Measurements from ENCODE around the gene UMAD1. TPM values are rescaled to one million over a fixed set of nuclear protein-coding genes. Genes with fewer than 3 reads are reported as not detected.

Gene UMAD1
- total and polyA plus RNA-seq, 8 donors: 12.7 to 20.2 (median 15.0) TPM

DNA sequence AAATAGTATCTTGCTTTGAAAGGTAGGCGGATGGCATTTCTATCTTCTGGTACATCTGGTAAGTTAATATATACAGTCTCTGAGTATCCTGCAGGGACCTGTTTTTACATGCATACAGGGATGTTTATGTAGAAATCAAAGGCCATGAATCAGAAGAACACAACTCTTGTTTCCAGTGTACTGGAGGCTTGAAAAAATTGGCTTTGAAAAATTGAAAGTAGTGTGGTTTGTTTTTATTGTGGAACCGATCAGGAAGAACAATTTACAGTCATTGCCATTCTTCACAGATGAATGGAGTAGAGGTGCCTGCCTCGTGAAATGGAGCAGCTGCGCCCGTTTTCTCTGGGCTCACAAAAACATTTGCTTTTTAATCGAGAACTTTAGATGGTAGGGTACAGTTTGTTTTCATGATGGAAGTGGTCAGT lies 131.9 kb downstream of the UMAD1 start:
- intact Hi-C loops (cut with DNase I): no loop called here
- Histone ChIP-seq H3K9me3 (no peaks in the 10 kb centered on the region), H3K4me1 (no peaks in the 10 kb centered on the region), H3K4me3 (no peak overlapping the region), H3K27ac (no peak overlapping the region), H3K36me3 (no peaks in the 10 kb centered on the region), H3K27me3 (no peaks in the 10 kb centered on the region)
- DNase-seq: no peak
- TF ChIP-seq, protein P1, sequence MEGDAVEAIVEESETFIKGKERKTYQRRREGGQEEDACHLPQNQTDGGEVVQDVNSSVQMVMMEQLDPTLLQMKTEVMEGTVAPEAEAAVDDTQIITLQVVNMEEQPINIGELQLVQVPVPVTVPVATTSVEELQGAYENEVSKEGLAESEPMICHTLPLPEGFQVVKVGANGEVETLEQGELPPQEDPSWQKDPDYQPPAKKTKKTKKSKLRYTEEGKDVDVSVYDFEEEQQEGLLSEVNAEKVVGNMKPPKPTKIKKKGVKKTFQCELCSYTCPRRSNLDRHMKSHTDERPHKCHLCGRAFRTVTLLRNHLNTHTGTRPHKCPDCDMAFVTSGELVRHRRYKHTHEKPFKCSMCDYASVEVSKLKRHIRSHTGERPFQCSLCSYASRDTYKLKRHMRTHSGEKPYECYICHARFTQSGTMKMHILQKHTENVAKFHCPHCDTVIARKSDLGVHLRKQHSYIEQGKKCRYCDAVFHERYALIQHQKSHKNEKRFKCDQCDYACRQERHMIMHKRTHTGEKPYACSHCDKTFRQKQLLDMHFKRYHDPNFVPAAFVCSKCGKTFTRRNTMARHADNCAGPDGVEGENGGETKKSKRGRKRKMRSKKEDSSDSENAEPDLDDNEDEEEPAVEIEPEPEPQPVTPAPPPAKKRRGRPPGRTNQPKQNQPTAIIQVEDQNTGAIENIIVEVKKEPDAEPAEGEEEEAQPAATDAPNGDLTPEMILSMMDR (IDR thresholded peaks at IDR 0.05): no peak
- no peak for ATAC-seq

DNA sequence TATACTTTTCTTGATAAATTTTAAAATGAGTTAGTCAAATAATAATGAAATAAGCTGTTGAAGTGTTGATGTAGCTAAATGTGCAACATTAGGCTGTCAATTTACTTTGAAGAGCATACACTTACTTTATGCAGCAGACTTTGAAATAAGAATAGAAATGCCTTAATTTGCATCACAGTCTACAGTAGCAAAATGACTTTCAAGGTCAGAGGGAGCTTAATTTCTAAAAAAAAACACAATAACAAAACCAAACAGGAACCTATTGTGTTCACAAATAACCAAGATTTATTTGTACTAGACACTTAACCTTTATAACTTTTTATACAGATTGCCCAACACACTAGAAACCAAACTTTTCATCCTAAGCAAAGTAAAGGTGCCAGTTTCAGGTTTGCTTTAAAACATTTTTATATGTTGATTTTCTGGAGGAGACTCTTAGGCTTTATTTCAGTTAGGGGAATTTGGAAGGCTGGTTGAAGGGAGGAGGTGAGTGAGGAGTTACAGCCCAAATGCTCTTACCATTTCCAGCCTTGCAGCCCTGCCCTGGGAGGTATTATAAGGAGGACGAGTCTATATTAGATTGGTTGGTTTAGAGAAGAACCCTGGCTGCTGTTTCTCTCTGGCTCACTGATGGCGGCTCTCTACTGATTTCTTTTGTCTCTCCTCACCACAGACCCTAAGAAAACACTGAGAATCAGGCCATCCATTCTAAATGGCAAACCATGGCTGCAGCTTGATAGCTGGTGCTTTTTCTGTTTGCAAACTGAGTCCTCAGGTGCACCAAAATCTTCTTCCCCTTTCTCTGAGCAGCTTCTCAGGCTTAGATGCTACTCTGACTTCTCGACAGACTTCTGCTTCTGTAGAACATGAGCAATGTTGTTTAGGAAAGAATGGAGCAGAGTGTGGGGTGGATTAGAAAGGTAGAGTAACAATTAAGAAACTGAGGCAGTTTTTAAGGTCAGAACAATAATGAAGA lies 133.1 kb downstream of the UMAD1 start:
- H3K27ac ChIP-seq: no peak overlapping the region
- intact Hi-C loops (cut with DNase I): no loop called here

DNA sequence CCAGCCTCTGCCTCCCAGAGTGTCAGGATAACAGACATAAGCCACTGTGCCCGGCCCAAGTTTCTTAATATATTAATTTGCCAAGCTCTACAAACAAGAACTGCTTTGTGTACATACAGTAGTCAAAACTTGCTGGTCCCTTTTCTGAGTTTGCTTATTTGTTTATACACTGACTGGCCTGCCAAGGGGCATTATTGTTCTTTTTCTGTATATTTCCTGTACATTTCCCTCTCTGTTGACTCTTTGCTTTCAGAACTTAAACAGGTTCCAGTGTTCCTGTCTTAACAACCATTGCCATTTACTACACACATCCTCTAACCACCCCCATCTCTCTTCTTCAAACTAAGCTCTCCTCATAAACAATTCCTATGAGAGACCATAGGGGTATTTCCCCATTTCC lies 139.3 kb downstream of the UMAD1 start:
- H3K4me3 ChIP-seq: no peak overlapping the region
- H3K4me1 ChIP-seq: no peaks in the 10 kb centered on the region
- intact Hi-C loops (cut with DNase I): no loop called here
- TF ChIP-seq, protein P1 (IDR thresholded peaks at IDR 0.05): no peak
- no peaks in the 10 kb centered on the region for H3K9me3 ChIP-seq
- no peaks in the 10 kb centered on the region for H3K36me3 ChIP-seq
- no peak overlapping the region for H3K27ac ChIP-seq
- DNase-seq: no peak
- ATAC-seq: no peak
- no peaks in the 10 kb centered on the region for H3K27me3 ChIP-seq

More for the DNA sequence above, 133.1 kb downstream of the UMAD1 start:
- Histone ChIP-seq H3K4me1 (no peaks in the 10 kb centered on the region), H3K4me3 (no peak overlapping the region), H3K9me3 (no peaks in the 10 kb centered on the region), H3K27me3 (no peaks in the 10 kb centered on the region), H3K36me3 (no peaks in the 10 kb centered on the region)
- TF ChIP-seq, protein P1 (IDR thresholded peaks at IDR 0.05): no peak
- DNase-seq (no peak), ATAC-seq (peak; percentile 18)

DNA sequence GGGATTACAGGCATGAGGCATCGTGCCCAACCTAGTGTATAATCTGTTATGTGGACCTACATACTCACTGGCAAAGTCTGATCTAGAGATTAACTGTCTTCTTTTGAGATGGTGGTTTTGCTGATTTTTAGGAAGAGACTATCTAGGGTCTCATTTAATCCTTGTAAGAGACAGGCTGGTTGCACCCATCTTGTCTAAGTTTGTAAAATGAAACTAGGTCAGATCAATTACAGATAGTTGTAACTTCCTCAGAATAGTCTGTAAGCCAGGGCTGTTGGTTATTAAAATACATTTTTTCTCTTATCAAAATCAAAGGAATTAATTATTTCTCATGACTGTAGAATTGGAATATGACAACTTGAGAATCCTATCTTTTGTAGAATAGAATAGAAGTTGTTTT lies 142.4 kb downstream of the UMAD1 start:
- Histone ChIP-seq H3K4me3 (no peak overlapping the region), H3K27me3 (no peaks in the 10 kb centered on the region), H3K4me1 (no peaks in the 10 kb centered on the region), H3K9me3 (no peaks in the 10 kb centered on the region), H3K36me3 (no peaks in the 10 kb centered on the region), H3K27ac (no peak overlapping the region)
- ATAC-seq (no peak), DNase-seq (no peak)
- TF ChIP-seq, protein P1 (IDR thresholded peaks at IDR 0.05): no peak
- intact Hi-C loops (cut with DNase I): no loop called here

DNA sequence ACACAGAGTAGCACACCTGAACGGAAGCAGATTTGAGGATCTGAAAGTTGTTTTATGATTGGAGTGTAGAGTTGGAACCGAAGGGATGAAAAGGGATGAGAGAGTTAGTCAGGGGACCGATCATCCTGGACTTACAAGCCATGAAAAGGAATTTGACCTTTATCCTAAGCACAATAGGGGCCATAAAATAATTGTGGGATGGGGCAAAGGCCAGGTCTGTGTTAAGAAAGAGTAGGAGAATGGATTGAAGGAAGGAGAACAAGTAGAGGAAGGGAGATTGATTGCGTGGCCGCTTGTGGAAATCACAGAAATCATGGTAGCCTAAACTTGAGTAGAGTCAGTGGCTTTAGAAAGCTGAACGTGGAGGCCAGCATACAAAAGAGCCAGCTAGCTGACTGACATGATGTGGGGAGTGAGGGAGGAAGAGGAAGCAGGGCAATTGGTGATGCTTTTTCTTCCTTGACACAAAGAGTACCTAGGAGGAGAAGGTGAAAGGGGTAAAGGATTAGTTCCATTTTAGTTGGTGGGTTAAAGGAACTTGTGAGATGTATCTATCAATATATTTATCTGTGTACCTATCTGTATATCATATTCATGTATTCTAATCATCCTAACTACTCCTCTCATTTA lies 144.9 kb downstream of the UMAD1 start:
- H3K9me3 ChIP-seq: no peaks in the 10 kb centered on the region
- H3K4me3 ChIP-seq: no peak overlapping the region
- DNase-seq: no peak
- intact Hi-C loops (cut with DNase I): no loop called here
- TF ChIP-seq, protein P1 (IDR thresholded peaks at IDR 0.05): no peak
- H3K27me3 ChIP-seq: no peaks in the 10 kb centered on the region
- H3K36me3 ChIP-seq: no peaks in the 10 kb centered on the region
- H3K4me1 ChIP-seq: no peaks in the 10 kb centered on the region
- no peak for ATAC-seq
- no peak overlapping the region for H3K27ac ChIP-seq
